GM19463 (cell line): ENCODE results near the gene CENPA.

Experiments used
- ATAC-seq: cut with Tn5 transposase; IDR thresholded peaks from one replicate; pipeline ENCODE4 v1.9.1; 2021; ENCODE audit warnings: mild to moderate bottlenecking, moderate library complexity; ENCODE audit not compliant: unreplicated experiment

CENPA gene

GRCh38 chr2:26838121-26838906 lies 52.5 kb downstream of the CENPA start:
- no peak for ATAC-seq

GRCh38 chr2:26840937-26841610 lies 55.2 kb downstream of the CENPA start:
- ATAC-seq = no peak

- no peak for ATAC-seq
Observed at GRCh38 chr2:26843041-26843440, 57.2 kb downstream of the CENPA start.
